SK-N-SH (cell line): ENCODE results near the gene GRIK1.

Source experiments
- CHD2 ChIP-seq: fragments of 150-350 bp; IDR thresholded peaks from 2 replicates; pipeline ENCODE4 v1.6.1; 2018; ENCODE audit warnings: low read length; ENCODE audit not compliant: partially characterized antibody
- CTCF ChIP-seq: fragments of 200-600 bp; sonication (generic); IDR thresholded peaks from 2 replicates; pipeline ENCODE4 v1.6.1; 2017; ENCODE audit warnings: antibody characterized with exemption, mild to moderate bottlenecking, moderate library complexity
- MXI1 ChIP-seq: IDR thresholded peaks from 2 replicates; pipeline ENCODE4 v1.6.1; 2012; ENCODE audit warnings: mild to moderate bottlenecking, low read depth, low read length, improper control_type of control experiment
- RAD21 ChIP-seq: IDR thresholded peaks from 2 replicates; pipeline ENCODE4 v1.6.1; 2012; ENCODE audit warnings: mild to moderate bottlenecking, low read length
- RCOR1 ChIP-seq: fragments of 150-350 bp; IDR thresholded peaks from 2 replicates; pipeline ENCODE4 v1.6.1; 2017; ENCODE audit warnings: antibody characterized with exemption, low read length
- RFX5 ChIP-seq: IDR thresholded peaks from 2 replicates; pipeline ENCODE4 v1.6.1; 2012; ENCODE audit warnings: mild to moderate bottlenecking, improper control_type of control experiment, low read length
- SIN3A ChIP-seq: IDR thresholded peaks from 2 replicates; pipeline ENCODE4 v1.6.1; 2012; ENCODE audit warnings: low read depth, mild to moderate bottlenecking, low read length, moderate library complexity, borderline replicate concordance
- TAF1 ChIP-seq: IDR thresholded peaks from 2 replicates; pipeline ENCODE4 v1.6.1; 2012; ENCODE audit warnings: low read depth, mild to moderate bottlenecking, low read length, moderate library complexity, borderline replicate concordance
- TF ChIP-seq, protein P1 (sequence below): IDR thresholded peaks from 2 replicates; pipeline ENCODE4 v1.4.0; 2012; ENCODE audit warnings: low read depth, borderline replicate concordance
- TF ChIP-seq, protein P2 (sequence below): fragments of 150-350 bp; IDR thresholded peaks from 2 replicates; pipeline ENCODE4 v1.6.1; 2017; ENCODE audit warnings: antibody characterized with exemption, low read length, low read depth, borderline replicate concordance
- TF ChIP-seq, protein P3 (sequence below): fragments of 150-350 bp; IDR thresholded peaks from 2 replicates; pipeline ENCODE4 v1.6.1; 2016; ENCODE audit warnings: mild to moderate bottlenecking, low read depth, low read length

DNA sequence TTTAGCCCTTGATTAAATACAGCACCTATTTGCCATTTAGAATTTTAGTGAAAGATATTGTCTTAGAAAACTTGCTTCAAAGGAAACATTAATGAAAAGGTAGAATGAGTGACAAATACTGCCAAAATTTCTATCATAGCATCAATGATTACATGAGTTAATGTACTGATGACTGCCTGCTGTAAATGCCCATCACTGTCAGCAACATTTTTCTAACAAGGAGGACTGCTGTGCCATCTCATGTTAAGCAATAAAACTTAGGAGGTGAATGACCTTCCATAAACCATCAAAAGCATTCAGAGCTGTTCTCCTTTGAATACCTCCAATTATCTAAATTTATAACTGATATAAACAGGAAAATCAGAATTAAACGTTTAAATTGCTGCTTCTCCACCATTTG is 54.3 kb downstream of the GRIK1 start:
- TF ChIP-seq TAF1 (no peak), CTCF (no peak), RCOR1 (no peak), MXI1 (no peak), RFX5 (no peak), RAD21 (no peak), CHD2 (no peak), SIN3A (no peak)
- TF ChIP-seq, protein P1, sequence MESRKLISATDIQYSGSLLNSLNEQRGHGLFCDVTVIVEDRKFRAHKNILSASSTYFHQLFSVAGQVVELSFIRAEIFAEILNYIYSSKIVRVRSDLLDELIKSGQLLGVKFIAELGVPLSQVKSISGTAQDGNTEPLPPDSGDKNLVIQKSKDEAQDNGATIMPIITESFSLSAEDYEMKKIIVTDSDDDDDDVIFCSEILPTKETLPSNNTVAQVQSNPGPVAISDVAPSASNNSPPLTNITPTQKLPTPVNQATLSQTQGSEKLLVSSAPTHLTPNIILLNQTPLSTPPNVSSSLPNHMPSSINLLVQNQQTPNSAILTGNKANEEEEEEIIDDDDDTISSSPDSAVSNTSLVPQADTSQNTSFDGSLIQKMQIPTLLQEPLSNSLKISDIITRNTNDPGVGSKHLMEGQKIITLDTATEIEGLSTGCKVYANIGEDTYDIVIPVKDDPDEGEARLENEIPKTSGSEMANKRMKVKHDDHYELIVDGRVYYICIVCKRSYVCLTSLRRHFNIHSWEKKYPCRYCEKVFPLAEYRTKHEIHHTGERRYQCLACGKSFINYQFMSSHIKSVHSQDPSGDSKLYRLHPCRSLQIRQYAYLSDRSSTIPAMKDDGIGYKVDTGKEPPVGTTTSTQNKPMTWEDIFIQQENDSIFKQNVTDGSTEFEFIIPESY = no peak
- TF ChIP-seq, protein P2, sequence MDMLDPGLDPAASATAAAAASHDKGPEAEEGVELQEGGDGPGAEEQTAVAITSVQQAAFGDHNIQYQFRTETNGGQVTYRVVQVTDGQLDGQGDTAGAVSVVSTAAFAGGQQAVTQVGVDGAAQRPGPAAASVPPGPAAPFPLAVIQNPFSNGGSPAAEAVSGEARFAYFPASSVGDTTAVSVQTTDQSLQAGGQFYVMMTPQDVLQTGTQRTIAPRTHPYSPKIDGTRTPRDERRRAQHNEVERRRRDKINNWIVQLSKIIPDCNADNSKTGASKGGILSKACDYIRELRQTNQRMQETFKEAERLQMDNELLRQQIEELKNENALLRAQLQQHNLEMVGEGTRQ = no peak
- TF ChIP-seq, protein P3, sequence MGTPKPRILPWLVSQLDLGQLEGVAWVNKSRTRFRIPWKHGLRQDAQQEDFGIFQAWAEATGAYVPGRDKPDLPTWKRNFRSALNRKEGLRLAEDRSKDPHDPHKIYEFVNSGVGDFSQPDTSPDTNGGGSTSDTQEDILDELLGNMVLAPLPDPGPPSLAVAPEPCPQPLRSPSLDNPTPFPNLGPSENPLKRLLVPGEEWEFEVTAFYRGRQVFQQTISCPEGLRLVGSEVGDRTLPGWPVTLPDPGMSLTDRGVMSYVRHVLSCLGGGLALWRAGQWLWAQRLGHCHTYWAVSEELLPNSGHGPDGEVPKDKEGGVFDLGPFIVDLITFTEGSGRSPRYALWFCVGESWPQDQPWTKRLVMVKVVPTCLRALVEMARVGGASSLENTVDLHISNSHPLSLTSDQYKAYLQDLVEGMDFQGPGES = no peak
